GM13976 (cell line): ENCODE results near the gene OSBPL2.

Experiments
- DNase-seq: peaks from one replicate; pipeline ENCODE4 v3.0.0; 2012; ENCODE audit warnings: low spot score
- CTCF ChIP-seq: IDR thresholded peaks from 2 replicates; pipeline ENCODE4 v1.5.1; 2012; ENCODE audit warnings: borderline replicate concordance, mild to moderate bottlenecking; ENCODE audit not compliant: insufficient read depth; ENCODE audit errors: extremely low read depth, missing control alignments, control extremely low read depth
- in situ Hi-C: fragments of 300-500 bp; cut with MboI; formaldehyde crosslinking; loops from one replicate; pipeline ENCODE4 v1.12.0; 2022; ENCODE audit warnings: low sequenced_read_pairs, mixed read lengths, inconsistent platforms; ENCODE audit not compliant: unreplicated experiment

OSBPL2 gene

GRCh38 chr20:62336775-62337557 is 98.6 kb downstream of the OSBPL2 start:
- no peak for DNase-seq
- in situ Hi-C loops = no loop called here
- TF ChIP-seq CTCF = no peak

GRCh38 chr20:62337558-62338293 is 99.4 kb downstream of the OSBPL2 start:
- in situ Hi-C loops = no loop called here
- no peak for DNase-seq

GRCh38 chr20:62338294-62338620 is 99.9 kb downstream of the OSBPL2 start:
- TF ChIP-seq CTCF = no peak
- DNase-seq = no peak
- in situ Hi-C loops = no loop called here

More at GRCh38 chr20:62337558-62338293, 99.4 kb downstream of the OSBPL2 start:
- TF ChIP-seq CTCF = no peak

GRCh38 chr20:62339647-62340062 is 101.3 kb downstream of the OSBPL2 start:
- peak; percentile 76 for DNase-seq
- in situ Hi-C loops = no loop called here
- TF ChIP-seq CTCF = no peak

GRCh38 chr20:62342910-62343309 is 104.6 kb downstream of the OSBPL2 start:
- no peak for DNase-seq
- in situ Hi-C loops = no loop called here
- TF ChIP-seq CTCF = no peak

GRCh38 chr20:62344092-62344491 is 105.8 kb downstream of the OSBPL2 start:
- in situ Hi-C loops = no loop called here
- TF ChIP-seq CTCF = no peak

More at GRCh38 chr20:62344092-62344491, 105.8 kb downstream of the OSBPL2 start:
- no peak for DNase-seq
